Measurements from ENCODE around the gene SKAP2. TPM values are rescaled to one million over a fixed set of nuclear protein-coding genes. Genes with fewer than 3 reads are reported as not detected.

The SKAP2 gene
- total RNA-seq, 1 experiment from 2014 or later: 30.7 TPM

GRCh38 chr7:26667514-26668133, 196.8 kb downstream of the SKAP2 start:
- Histone ChIP-seq H3K27me3 (ENCODE audit: insufficient read depth, low read length) (no peaks in the 10 kb centered on the region), H3K4me2 (ENCODE audit: low read length) (peak overlapping the region; percentile 1; the same call in 1 of the 2 replicates), H3K79me2 (ENCODE audit: insufficient read depth, low read length) (no peaks in the 10 kb centered on the region), H3K9me2 (ENCODE audit: insufficient read depth) (no peaks in the 10 kb centered on the region), H4K20me1 (ENCODE audit: insufficient read depth) (no peaks in the 10 kb centered on the region), H3K4me3 (replicated peaks in 1 of 2; ENCODE audit: low read depth in 1 of 2, low read length in 2 of 2) (no peak overlapping the region), H2AFZ (ENCODE audit: low read depth, low read length, poor library complexity, severe bottlenecking) (no peak overlapping the region), H3K4me1 (ENCODE audit: control insufficient read depth in 1 of 2, insufficient read depth in 2 of 2, low read length in 2 of 2) (0 out of 4 replicates have a peak, but pooled peaks cover 0 to 2% of the 10 kb centered on the region in 2 experiments), H3K27ac (ENCODE audit: low read depth, low read length) (no peak overlapping the region), H3K9ac (ENCODE audit: low read length) (no peak overlapping the region), H3K9me3 (ENCODE audit: control insufficient read depth in 1 of 2, insufficient read depth in 1 of 2, low read depth in 1 of 2, low read length in 2 of 2) (no peaks in the 10 kb centered on the region), H3K36me3 (ENCODE audit: control insufficient read depth in 1 of 2, insufficient read depth in 2 of 2, low read length in 2 of 2) (no peaks in the 10 kb centered on the region)
- ChIA-PET POLR2A (interaction anchor here (1.5 kb wide), 1 partner anchor 298 kb away, joined by 5 read pairs; no protein-coding TSS in a partner anchor), RAD21 (ENCODE audit: low non-redundant PET in 1 of 2, low total read pairs in 2 of 2, uncharacterized antibody in 2 of 2, unreplicated experiment in 2 of 2) (interaction anchor here (0.7 to 1.9 kb wide), 4 partner anchors 101 to 805 kb away, joined by 3 to 28 read pairs (median 10); no protein-coding TSS in a partner anchor), CTCF (interaction anchor here (0.6 to 8.0 kb wide), 22 partner anchors 8 to 806 kb away, joined by 3 to 232 read pairs (median 4); no protein-coding TSS in a partner anchor)
- intact Hi-C loops (cut with micrococcal nuclease): loop anchor here (1.0 to 10.0 kb wide), 7 partner anchors 165 to 775 kb away; partner anchors contain the start of genes CBX3 and HNRNPA2B1
- DNase-seq (ENCODE audit: low read depth, low spot score) (peak; percentile 94), ATAC-seq (peak; percentile 100)
- TF ChIP-seq EZH2 (IDR thresholded peaks at IDR 0.05) (no peak), YY1 (IDR thresholded peaks at IDR 0.05; ENCODE audit: extremely low read depth, insufficient replicate concordance, low read depth, low read length) (peak; percentile 67), SRF (IDR thresholded peaks at IDR 0.05; ENCODE audit: low read depth) (no peak), CTCF (IDR thresholded peaks at IDR 0.05 in 2 of 3, conservative IDR thresholded peaks at IDR 0.05 in 1 of 3; ENCODE audit: borderline replicate concordance in 1 of 3, insufficient read depth in 1 of 3, low read depth in 2 of 3, low read length in 2 of 3) (peak; percentile 82 to 99 (median 96)), POLR2A (IDR thresholded peaks at IDR 0.05; ENCODE audit: borderline replicate concordance, extremely low read depth, insufficient read depth, insufficient read length) (no peak), MAX (IDR thresholded peaks at IDR 0.05) (0 out of 2 replicates have a peak, but pooled peaks have one; percentile 27), FOSL1 (IDR thresholded peaks at IDR 0.05; ENCODE audit: low read depth) (0 out of 2 replicates have a peak, but pooled peaks have one; percentile 11), SP1 (IDR thresholded peaks at IDR 0.05; ENCODE audit: low read depth) (no peak), TCF7L2 (IDR thresholded peaks at IDR 0.05; ENCODE audit: borderline replicate concordance, extremely low read depth, insufficient read depth, insufficient read length) (no peak), JUND (IDR thresholded peaks at IDR 0.05) (0 out of 2 replicates have a peak, but pooled peaks have one; percentile 2), ELF1 (IDR thresholded peaks at IDR 0.05; ENCODE audit: borderline replicate concordance, low read depth) (no peak), CBX3 (IDR thresholded peaks at IDR 0.05; ENCODE audit: low read depth) (no peak), ZNF274 (IDR thresholded peaks at IDR 0.05; ENCODE audit: low read depth, low read length) (no peak), ZBTB33 (IDR thresholded peaks at IDR 0.05; ENCODE audit: extremely low read depth, insufficient replicate concordance, low read length) (no peak), SIN3A (IDR thresholded peaks at IDR 0.05; ENCODE audit: low read depth) (no peak), REST (IDR thresholded peaks at IDR 0.05; ENCODE audit: low read depth) (no peak), EZH2phosphoT487 (IDR thresholded peaks at IDR 0.05; ENCODE audit: borderline replicate concordance) (no peak), RAD21 (IDR thresholded peaks at IDR 0.05; ENCODE audit: low read depth) (peak; percentile 100)
- BruUV-seq (replicated peaks): no TSS peak
